BJ (cell line): Measurements from ENCODE around the gene PLA2G2D. TPM values are rescaled to one million over a fixed set of nuclear protein-coding genes. Genes with fewer than 3 reads are reported as not detected.

Source experiments
- CTCF ChIA-PET: fragments of 350-600 bp; formaldehyde crosslinking; extraction: SDS; loops from one replicate; lab custom pipeline; 2021; ENCODE audit warnings: antibody characterized with exemption, inconsistent platforms; lab: Yijun Ruan, JAX
- POLR2A ChIA-PET: fragments of 300-600 bp; sonication (Branson Sonifier 250); formaldehyde crosslinking; extraction: SDS; loops from one replicate; lab custom pipeline; 2021; ENCODE audit warnings: antibody characterized with exemption; lab: Charles Lee
- DNase-seq: peaks from one replicate; pipeline ENCODE4 v3.0.0-alpha.2; 2011; ENCODE audit warnings: low read depth
- H3K27me3 ChIP-seq: 2 replicates; pipeline ENCODE4 v1.6.0; 2011; ENCODE audit warnings: low read length; ENCODE audit not compliant: control insufficient read depth, insufficient read depth
- H3K36me3 ChIP-seq: 2 replicates; pipeline ENCODE4 v1.5.1; 2011; ENCODE audit warnings: low read length; ENCODE audit not compliant: control insufficient read depth, insufficient read depth
- H3K4me3 ChIP-seq: 2 replicates; pipeline ENCODE4 v1.5.1; 2011; ENCODE audit warnings: low read depth, mild to moderate bottlenecking, control low read depth, low read length
- polyA plus RNA-seq: library from polyadenylated mRNA; depleted of rRNA; stranded (reverse); fragments of >200 nt; gene quantifications from 2 replicates; pipeline ENCODE4 v1.2.3, GENCODE V29; 2011
- TF ChIP-seq, protein P1 (sequence below): IDR thresholded peaks from 2 replicates; pipeline ENCODE4 v1.5.1; 2011; ENCODE audit warnings: low read depth, mild to moderate bottlenecking, control low read depth, inconsistent platforms, low read length, moderate library complexity; ENCODE audit not compliant: insufficient read depth

PLA2G2D gene
- polyA plus RNA-seq, 1 experiment: not detected

GRCh38 chr1:20108366-20109123, 10.8 kb downstream of the PLA2G2D start:
- DNase-seq: no peak
- POLR2A ChIA-PET: no interaction called here
- Histone ChIP-seq H3K4me3 (no peak overlapping the region), H3K36me3 (no peaks in the 10 kb centered on the region), H3K27me3 (peaks cover 1% of the 10 kb centered on the region; the same call in 1 of the 2 replicates)
- TF ChIP-seq, protein P1, sequence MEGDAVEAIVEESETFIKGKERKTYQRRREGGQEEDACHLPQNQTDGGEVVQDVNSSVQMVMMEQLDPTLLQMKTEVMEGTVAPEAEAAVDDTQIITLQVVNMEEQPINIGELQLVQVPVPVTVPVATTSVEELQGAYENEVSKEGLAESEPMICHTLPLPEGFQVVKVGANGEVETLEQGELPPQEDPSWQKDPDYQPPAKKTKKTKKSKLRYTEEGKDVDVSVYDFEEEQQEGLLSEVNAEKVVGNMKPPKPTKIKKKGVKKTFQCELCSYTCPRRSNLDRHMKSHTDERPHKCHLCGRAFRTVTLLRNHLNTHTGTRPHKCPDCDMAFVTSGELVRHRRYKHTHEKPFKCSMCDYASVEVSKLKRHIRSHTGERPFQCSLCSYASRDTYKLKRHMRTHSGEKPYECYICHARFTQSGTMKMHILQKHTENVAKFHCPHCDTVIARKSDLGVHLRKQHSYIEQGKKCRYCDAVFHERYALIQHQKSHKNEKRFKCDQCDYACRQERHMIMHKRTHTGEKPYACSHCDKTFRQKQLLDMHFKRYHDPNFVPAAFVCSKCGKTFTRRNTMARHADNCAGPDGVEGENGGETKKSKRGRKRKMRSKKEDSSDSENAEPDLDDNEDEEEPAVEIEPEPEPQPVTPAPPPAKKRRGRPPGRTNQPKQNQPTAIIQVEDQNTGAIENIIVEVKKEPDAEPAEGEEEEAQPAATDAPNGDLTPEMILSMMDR: no peak
- CTCF ChIA-PET: interaction anchor here (0.5 to 1.0 kb wide), 2 partner anchors 8 kb away, joined by 3 to 5 read pairs; no protein-coding TSS in a partner anchor

DNA sequence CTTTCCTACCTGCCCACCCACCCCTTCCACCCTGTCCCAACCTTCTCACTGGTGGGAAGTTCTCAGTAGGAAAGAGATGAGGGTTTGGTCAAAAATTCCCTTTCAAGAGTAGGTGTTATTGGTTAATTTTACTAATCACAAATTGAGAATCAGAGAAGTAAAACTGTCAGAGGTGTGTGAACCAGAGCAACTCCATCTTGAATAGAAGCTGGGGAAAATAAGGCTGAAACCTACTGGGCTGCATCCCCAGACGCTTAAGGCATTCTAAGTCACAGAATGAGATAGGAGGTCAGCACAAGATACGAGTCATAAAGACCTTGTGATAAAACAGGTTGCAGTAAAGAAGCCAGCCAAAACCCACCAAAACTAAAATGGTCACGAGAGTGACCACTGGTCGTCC, 11.5 kb downstream of the PLA2G2D start:
- TF ChIP-seq, protein P1: no peak
- ChIA-PET POLR2A (no interaction called here), CTCF (no interaction called here)
- Histone ChIP-seq H3K27me3 (peaks cover 1% of the 10 kb centered on the region; the same call in 1 of the 2 replicates), H3K4me3 (no peak overlapping the region), H3K36me3 (no peaks in the 10 kb centered on the region)
- DNase-seq: no peak

DNA sequence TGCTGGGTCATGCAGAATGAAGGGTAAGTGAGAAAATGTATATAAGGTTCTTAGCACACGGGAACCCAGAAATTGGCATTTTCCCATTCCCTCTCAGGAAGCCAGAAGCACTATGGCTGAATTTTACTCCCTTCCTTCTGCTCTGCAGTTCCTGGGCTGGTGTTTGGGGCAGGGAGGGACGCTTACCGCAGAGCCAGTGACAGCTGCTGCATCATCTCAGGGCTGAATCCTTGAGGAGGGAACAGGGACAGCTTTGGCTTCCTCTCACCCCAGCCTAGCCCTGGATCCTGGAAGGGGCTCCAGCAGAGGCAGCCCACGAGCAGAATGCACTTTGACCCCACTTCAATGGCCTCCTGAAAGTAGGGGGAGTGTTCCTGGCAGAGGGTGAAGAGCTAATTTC, 12.0 kb downstream of the PLA2G2D start:
- no peak for DNase-seq
- CTCF ChIA-PET: no interaction called here
- no peak overlapping the region for H3K4me3 ChIP-seq
- no peaks in the 10 kb centered on the region for H3K36me3 ChIP-seq
- POLR2A ChIA-PET: no interaction called here
- peaks cover 1% of the 10 kb centered on the region; the same call in 1 of the 2 replicates for H3K27me3 ChIP-seq
- TF ChIP-seq, protein P1: no peak

DNA sequence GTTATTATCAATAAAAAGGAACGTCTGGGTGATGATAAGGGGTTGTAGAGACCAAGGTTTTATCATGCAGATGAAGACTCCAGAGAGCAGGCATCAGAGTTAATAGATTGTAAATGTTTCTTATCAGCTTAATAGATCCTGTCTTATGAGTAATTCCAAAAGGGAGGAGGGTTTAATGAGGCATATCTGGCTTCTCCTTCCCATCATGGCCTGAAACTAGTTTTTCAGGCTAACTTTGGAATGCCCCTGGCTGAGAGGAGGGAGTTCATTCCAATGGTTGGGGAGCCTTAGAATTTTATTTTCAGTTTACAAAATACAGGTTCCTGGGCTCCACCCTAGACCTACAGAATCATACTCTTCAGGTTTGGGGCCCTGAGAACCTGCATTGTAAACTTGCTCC, 13.5 kb downstream of the PLA2G2D start:
- CTCF ChIA-PET: no interaction called here
- Histone ChIP-seq H3K36me3 (no peaks in the 10 kb centered on the region), H3K27me3 (no peaks in the 10 kb centered on the region; the same call in 1 of the 2 replicates), H3K4me3 (no peak overlapping the region)
- POLR2A ChIA-PET: no interaction called here
- TF ChIP-seq, protein P1: no peak
- DNase-seq: no peak

DNA sequence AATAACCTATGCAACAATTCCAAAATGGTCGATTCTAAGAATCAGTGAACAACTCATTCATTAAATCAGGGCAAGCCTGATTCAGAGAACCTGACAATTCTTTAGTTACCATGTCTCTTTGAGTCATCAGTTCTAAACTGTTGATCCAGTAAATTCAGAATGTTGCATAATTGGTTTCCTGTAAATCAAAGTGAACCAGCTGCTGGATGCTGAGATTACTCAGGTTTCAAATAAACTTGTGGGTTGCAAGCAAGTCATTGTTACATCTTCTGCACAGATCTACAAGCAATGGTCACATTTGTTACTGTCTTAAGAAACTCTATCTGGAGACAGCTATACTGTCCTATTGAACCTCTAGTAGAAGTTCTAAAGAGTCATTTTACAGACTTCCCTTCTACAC, 16.5 kb downstream of the PLA2G2D start:
- DNase-seq: no peak
- ChIA-PET CTCF (interaction anchor here (0.7 to 2.6 kb wide), 3 partner anchors 9 to 91 kb away, joined by 3 to 6 read pairs (median 3); no protein-coding TSS in a partner anchor), POLR2A (no interaction called here)
- TF ChIP-seq, protein P1: no peak
- H3K27me3 ChIP-seq: no peaks in the 10 kb centered on the region; the same call in 1 of the 2 replicates
- no peak overlapping the region for H3K4me3 ChIP-seq
- H3K36me3 ChIP-seq: no peaks in the 10 kb centered on the region
